SK-N-SH (cell line): ENCODE data around the gene CYP27B1. TPM values are rescaled to one million over a fixed set of nuclear protein-coding genes. Genes with fewer than 3 reads are reported as not detected.

ENCODE experiments used
- CTCF ChIA-PET: fragments of 300-600, 350-600 bp; formaldehyde crosslinking; extraction: SDS; loops from one replicate; lab custom pipeline; 2021; lab: Yijun Ruan, JAX
- POLR2A ChIA-PET: fragments of 350-600 bp; sonication (Branson Sonifier 250); formaldehyde crosslinking; extraction: SDS; loops from one replicate; lab custom pipeline; 2020; ENCODE audit warnings: antibody characterized with exemption, inconsistent platforms; lab: Yijun Ruan, JAX
- DNase-seq: peaks from one replicate; pipeline ENCODE4 v3.0.0; 2012
- H2AFZ ChIP-seq: fragments of 200-600 bp; sonication (generic); 2 replicates; pipeline ENCODE4 v1.8.1; 2016; ENCODE audit warnings: antibody characterized with exemption, mild to moderate bottlenecking, low read depth
- H3F3A ChIP-seq: fragments of 200-600 bp; sonication (generic); replicated peaks from 2 replicates; pipeline ENCODE3; 2016; ENCODE audit warnings: antibody characterized with exemption, mild to moderate bottlenecking; ENCODE audit not compliant: insufficient read depth
- H3K27ac ChIP-seq, 2 experiments: fragments of 200-500 bp in 1 of 2; fragments of 200-600 bp in 1 of 2; sonication (Bioruptor generic) in 1 of 2; sonication (generic), shearing (Covaris generic) in 1 of 2; 2 replicates each; pipeline versions ENCODE4 v1.5.1 to v1.6.1; 2014 to 2016; ENCODE audit warnings: low read depth in 2 of 2, inconsistent platforms in 1 of 2, low read length in 1 of 2, mild to moderate bottlenecking in 1 of 2, mixed read lengths in 1 of 2
- H3K27me3 ChIP-seq: fragments of 200-600 bp; sonication (generic), shearing (Covaris generic); 2 replicates; pipeline ENCODE4 v1.6.1; 2016; ENCODE audit warnings: mixed run types; ENCODE audit not compliant: insufficient read depth
- H3K36me3 ChIP-seq, 2 experiments: fragments of 200-500 bp in 1 of 2; fragments of 200-600 bp in 1 of 2; sonication (Bioruptor generic) in 1 of 2; sonication (generic) in 1 of 2; replicated peaks in 1 of 2; 2 replicates each; pipeline versions ENCODE3 to v1.5.1; 2014 to 2016; ENCODE audit warnings: low read length in 1 of 2, mild to moderate bottlenecking in 1 of 2; ENCODE audit not compliant: insufficient read depth in 2 of 2, control insufficient read depth in 1 of 2
- H3K4me1 ChIP-seq, 2 experiments: fragments of 200-500 bp in 1 of 2; fragments of 200-600 bp in 1 of 2; sonication (Bioruptor generic) in 1 of 2; sonication (generic), shearing (Covaris generic) in 1 of 2; 2 replicates each; pipeline versions ENCODE4 v1.5.1 to v1.6.1; 2014 to 2016; ENCODE audit warnings: low read depth in 1 of 2, low read length in 1 of 2, mixed run types in 1 of 2; ENCODE audit not compliant: insufficient read depth in 2 of 2, control insufficient read depth in 1 of 2
- H3K4me2 ChIP-seq: fragments of 200-600 bp; sonication (generic), shearing (Covaris generic); 2 replicates; pipeline ENCODE4 v1.6.1; 2017; ENCODE audit warnings: mixed run types
- H3K4me3 ChIP-seq, 2 experiments: fragments of 200-500 bp in 1 of 2; fragments of 200-600 bp in 1 of 2; sonication (Bioruptor generic) in 1 of 2; sonication (generic), shearing (Covaris generic) in 1 of 2; 2 replicates each; pipeline versions ENCODE4 v1.5.1 to v1.8.1; 2014 to 2016; ENCODE audit warnings: low read depth in 2 of 2, inconsistent platforms in 1 of 2, low read length in 1 of 2, mild to moderate bottlenecking in 1 of 2, mixed read lengths in 1 of 2, moderate library complexity in 1 of 2
- H3K79me2 ChIP-seq: fragments of 200-600 bp; sonication (generic); 2 replicates; pipeline ENCODE4 v1.8.1; 2017; ENCODE audit warnings: mild to moderate bottlenecking; ENCODE audit not compliant: insufficient read depth
- H3K9ac ChIP-seq: fragments of 200-600 bp; sonication (generic); 2 replicates; pipeline ENCODE4 v1.6.1; 2017; ENCODE audit warnings: mixed run types
- H3K9me2 ChIP-seq: fragments of 200-600 bp; sonication (generic); 2 replicates; pipeline ENCODE4 v1.6.1; 2017; ENCODE audit warnings: mixed run types
- H3K9me3 ChIP-seq: fragments of 200-600 bp; sonication (generic); 2 replicates; pipeline ENCODE4 v1.6.1; 2017; ENCODE audit warnings: mixed run types, mild to moderate bottlenecking, moderate library complexity
- H4K20me1 ChIP-seq: fragments of 200-600 bp; sonication (generic); 2 replicates; pipeline ENCODE4 v1.6.1; 2017; ENCODE audit warnings: mild to moderate bottlenecking, mixed run types; ENCODE audit not compliant: insufficient read depth
- CTCF ChIP-seq: fragments of 200-600 bp; sonication (generic); IDR thresholded peaks from 2 replicates; pipeline ENCODE4 v1.6.1; 2017; ENCODE audit warnings: antibody characterized with exemption, mild to moderate bottlenecking, moderate library complexity
- FOSL2 ChIP-seq: IDR thresholded peaks from 2 replicates; pipeline ENCODE4 v1.4.0; 2012; ENCODE audit warnings: low read depth, mild to moderate bottlenecking, moderate library complexity, borderline replicate concordance
- FOXJ3 ChIP-seq: sonication (generic); formaldehyde crosslinking; IDR thresholded peaks from 2 replicates; pipeline ENCODE4 v1.5.1; 2020; ENCODE audit warnings: mild to moderate bottlenecking, missing genetic modification reagents
- FOXM1 ChIP-seq: IDR thresholded peaks from 2 replicates; pipeline ENCODE4 v1.4.0; 2012; ENCODE audit warnings: low read depth, mild to moderate bottlenecking
- GABPA ChIP-seq: IDR thresholded peaks from 2 replicates; pipeline ENCODE4 v1.4.0; 2012; ENCODE audit warnings: low read depth, mild to moderate bottlenecking
- RAD21 ChIP-seq: IDR thresholded peaks from 2 replicates; pipeline ENCODE4 v1.6.1; 2012; ENCODE audit warnings: mild to moderate bottlenecking, low read length
- RCOR1 ChIP-seq: fragments of 150-350 bp; IDR thresholded peaks from 2 replicates; pipeline ENCODE4 v1.6.1; 2017; ENCODE audit warnings: antibody characterized with exemption, low read length
- RFX5 ChIP-seq: IDR thresholded peaks from 2 replicates; pipeline ENCODE4 v1.6.1; 2012; ENCODE audit warnings: mild to moderate bottlenecking, improper control_type of control experiment, low read length
- TAF1 ChIP-seq: IDR thresholded peaks from 2 replicates; pipeline ENCODE4 v1.6.1; 2012; ENCODE audit warnings: low read depth, mild to moderate bottlenecking, low read length, moderate library complexity, borderline replicate concordance
- TEAD4 ChIP-seq: IDR thresholded peaks from 2 replicates; pipeline ENCODE4 v1.4.0; 2012; ENCODE audit warnings: mild to moderate bottlenecking, borderline replicate concordance; ENCODE audit not compliant: insufficient read depth
- ZBTB33 ChIP-seq: IDR thresholded peaks from 2 replicates; pipeline ENCODE4 v1.4.0; 2012; ENCODE audit warnings: low read depth, borderline replicate concordance
- WGBS: methylation state at CpG from one replicate; pipeline ENCODE4 v1.1.6; 2017; ENCODE audit warnings: low lambda C conversion rate; 5-methylcytosine and 5-hydroxymethylcytosine counted together
- polyA plus RNA-seq, 3 experiments: library from polyadenylated mRNA; depleted of rRNA; stranded (reverse); fragments of >200 nt; gene quantifications; 2 replicates each; pipeline ENCODE4 v1.2.3, GENCODE V29; 2012

CYP27B1 gene
- polyA plus RNA-seq, 1 of the 3 experiments (the other 2 are of a cell fraction), result 1.7 TPM

- TF ChIP-seq ZBTB33 (0 out of 2 replicates have a peak, but pooled peaks have one; percentile 52), GABPA (no peak), TEAD4 (no peak), FOXJ3 (CRISPR knock-in tag) (no peak), RAD21 (no peak), CTCF (no peak), TAF1 (peak; percentile 84)
Measured at GRCh38 chr12:57771873-57772428, 5.1 kb upstream of the CYP27B1 start, which contains the start of gene METTL1 (continued).

- no peaks in the 10 kb centered on the region for H3K9me3 ChIP-seq
- peak; percentile 93 for DNase-seq
- peaks cover 3 to 19% of the 10 kb centered on the region in 2 experiments; a peak in 1 of 4 replicates for H3K4me1 ChIP-seq
- H3K4me2 ChIP-seq, result peak overlapping the region; percentile 93
- peaks cover 9 to 21% of the 10 kb centered on the region in 2 experiments for H3K36me3 ChIP-seq
- peaks cover 3% of the 10 kb centered on the region for H3F3A ChIP-seq
- H4K20me1 ChIP-seq, result no peaks in the 10 kb centered on the region
- peak overlapping the region; percentile 60 to 78 for H3K4me3 ChIP-seq
- H3K27ac ChIP-seq, result peak overlapping the region; percentile 65 to 92
- TF ChIP-seq FOXM1 (no peak), FOSL2 (0 out of 2 replicates have a peak, but pooled peaks have one; percentile 3), RFX5 (no peak), RCOR1 (no peak)
- peak overlapping the region; percentile 88 for H2AFZ ChIP-seq
- no peaks in the 10 kb centered on the region for H3K27me3 ChIP-seq
- POLR2A ChIA-PET, result no interaction called here
- H3K9me2 ChIP-seq, result no peaks in the 10 kb centered on the region
- CTCF ChIA-PET, result interaction anchor here (0.8 to 2.0 kb wide), 7 partner anchors 10 to 45 kb away, joined by 3 to 11 read pairs (median 4); partner anchors contain the start of gene TSFM
- WGBS, result 2% methylated on average over 15 of the region's 16 CpGs
- H3K9ac ChIP-seq, result peak overlapping the region; percentile 88
- peaks cover 33% of the 10 kb centered on the region for H3K79me2 ChIP-seq
Measured at GRCh38 chr12:57771236-57771872, 4.5 kb upstream of the CYP27B1 start.
